Mesothelial cell of epicardium (in vitro differentiated cells): ENCODE data around the gene CLTB. TPM values are rescaled to one million over a fixed set of nuclear protein-coding genes. Genes with fewer than 3 reads are reported as not detected.

Experiments used
- DNase-seq, 2 experiments: peaks; one replicate each; pipeline ENCODE4 v3.0.0; 2021; ENCODE audit warnings: low spot score in 2 of 2; ENCODE audit not compliant: unreplicated experiment in 2 of 2
- H3K27ac Mint-ChIP-seq: 2 replicates; pipeline ENCODE4 v1.8.0; 2021; ENCODE audit warnings: mixed read lengths
- H3K27me3 Mint-ChIP-seq: 2 replicates; pipeline ENCODE4 v1.8.0; 2021; ENCODE audit warnings: low read depth, mixed read lengths
- H3K36me3 Mint-ChIP-seq: 2 replicates; pipeline ENCODE4 v1.8.0; 2021; ENCODE audit warnings: mixed read lengths
- H3K4me1 Mint-ChIP-seq: 2 replicates; pipeline ENCODE4 v1.8.0; 2021; ENCODE audit warnings: mixed read lengths
- H3K4me3 Mint-ChIP-seq: 2 replicates; pipeline ENCODE4 v1.8.0; 2021; ENCODE audit warnings: mild to moderate bottlenecking, moderate library complexity, mixed read lengths
- H3K9me3 Mint-ChIP-seq: 2 replicates; pipeline ENCODE4 v1.8.0; 2021; ENCODE audit warnings: mixed read lengths
- CTCF ChIP-seq: fragments of 200-600 bp; sonication (generic); IDR thresholded peaks from one replicate; pipeline ENCODE4 v1.5.0; 2021; ENCODE audit warnings: antibody characterized with exemption; ENCODE audit not compliant: unreplicated experiment
- total RNA-seq: library from RNA; stranded (reverse); gene quantifications from 3 replicates; pipeline ENCODE4 v1.2.1, GENCODE V29; 2021

Gene CLTB
- total RNA-seq, 1 donor from 2014 or later: 43.3 TPM

- Mint-ChIP-seq H3K36me3 (peaks cover 26% of the 10 kb centered on the region), H3K9me3 (no peaks in the 10 kb centered on the region), H3K27ac (no peak overlapping the region), H3K27me3 (no peaks in the 10 kb centered on the region), H3K4me1 (peaks cover 13% of the 10 kb centered on the region), H3K4me3 (no peak overlapping the region)
- DNase-seq: no peak
- TF ChIP-seq CTCF: no peak
These were observed 46.2 kb downstream of the CLTB start for GRCh38 chr5:176369934-176370711.

GRCh38 chr5:176368726-176369125 lies 47.6 kb downstream of the CLTB start:
- no peak for TF ChIP-seq CTCF
- no peak for DNase-seq
- peaks cover 24% of the 10 kb centered on the region for H3K36me3 Mint-ChIP-seq
- H3K9me3 Mint-ChIP-seq: no peaks in the 10 kb centered on the region
- no peak overlapping the region for H3K27ac Mint-ChIP-seq
- H3K4me3 Mint-ChIP-seq: no peak overlapping the region
- H3K4me1 Mint-ChIP-seq: peaks cover 13% of the 10 kb centered on the region
- peaks cover 2% of the 10 kb centered on the region for H3K27me3 Mint-ChIP-seq

- peaks cover 22% of the 10 kb centered on the region for H3K36me3 Mint-ChIP-seq
- no peak for TF ChIP-seq CTCF
- H3K4me1 Mint-ChIP-seq: peaks cover 8% of the 10 kb centered on the region
- H3K4me3 Mint-ChIP-seq: peak overlapping the region; percentile 69
- no peaks in the 10 kb centered on the region for H3K9me3 Mint-ChIP-seq
- no peak for DNase-seq
- H3K27ac Mint-ChIP-seq: no peak overlapping the region
- H3K27me3 Mint-ChIP-seq: peaks cover 17% of the 10 kb centered on the region
These were observed 50.0 kb downstream of the CLTB start for GRCh38 chr5:176366232-176366894.

- no peak within 1 kb of the TSS for H3K27ac Mint-ChIP-seq
- TF ChIP-seq CTCF: no peak
- peaks cover 17% of the 10 kb centered on the region for H3K27me3 Mint-ChIP-seq
- no peaks in the 10 kb centered on the region for H3K9me3 Mint-ChIP-seq
- H3K4me3 Mint-ChIP-seq: peak within 1 kb of the TSS; percentile 69
- peak; percentile 46 to 69 for DNase-seq
- peaks cover 19% of the 10 kb centered on the region for H3K36me3 Mint-ChIP-seq
- peaks cover 8% of the 10 kb centered on the region for H3K4me1 Mint-ChIP-seq
These were observed 50.7 kb downstream of the CLTB start, which contains the start of gene ARL10 for GRCh38 chr5:176365351-176366231. TSS of gene ARL10 (plus strand) at chr5:176365487. CDS start at chr5:176365564, 77 bp downstream.

GRCh38 chr5:176364765-176365350 lies 51.5 kb downstream of the CLTB start:
- H3K9me3 Mint-ChIP-seq: no peaks in the 10 kb centered on the region
- H3K27ac Mint-ChIP-seq: no peak overlapping the region
- H3K4me1 Mint-ChIP-seq: peaks cover 8% of the 10 kb centered on the region
- peaks cover 15% of the 10 kb centered on the region for H3K36me3 Mint-ChIP-seq
- peaks cover 17% of the 10 kb centered on the region for H3K27me3 Mint-ChIP-seq
- no peak for DNase-seq
- no peak for TF ChIP-seq CTCF
- peak overlapping the region; percentile 54 for H3K4me3 Mint-ChIP-seq
